Keratinocyte (primary cell): ENCODE data around the gene ACVR1C. TPM values are rescaled to one million over a fixed set of nuclear protein-coding genes. Genes with fewer than 3 reads are reported as not detected.

Experiments
- DNase-seq: peaks from one replicate; pipeline ENCODE4 v3.0.0-alpha.2; 2011; ENCODE audit warnings: low read depth, missing footprints, low spot score
- FAIRE-seq: peaks from 2 replicates; lab custom pipeline; 2011; peaks lifted over from hg19 to GRCh38; lab: Jason Lieb, UNC
- H2AFZ ChIP-seq: 2 replicates; pipeline ENCODE4 v1.6.0; 2012; ENCODE audit warnings: low read length, control low read depth, inconsistent platforms; ENCODE audit not compliant: control insufficient read depth
- H3K27ac ChIP-seq: 2 replicates; pipeline ENCODE4 v1.5.1; 2011; ENCODE audit warnings: low read length; ENCODE audit not compliant: control insufficient read depth, insufficient read depth
- H3K27me3 ChIP-seq: 3 replicates; pipeline ENCODE4 v1.6.0; 2011; ENCODE audit warnings: low read length; ENCODE audit not compliant: control insufficient read depth, insufficient read depth; ENCODE audit errors: extremely low read depth
- H3K36me3 ChIP-seq, 2 experiments: 2 replicates in 1 of 2; 3 replicates in 1 of 2; pipeline ENCODE4 v1.5.1; 2011; ENCODE audit warnings: low read length in 2 of 2, mild to moderate bottlenecking in 1 of 2; ENCODE audit not compliant: control insufficient read depth in 2 of 2, insufficient read depth in 2 of 2; ENCODE audit errors: extremely low read depth in 1 of 2
- H3K4me1 ChIP-seq: 3 replicates; pipeline ENCODE4 v1.5.1; 2011; ENCODE audit warnings: low read length; ENCODE audit not compliant: control insufficient read depth, insufficient read depth; ENCODE audit errors: extremely low read depth
- H3K4me2 ChIP-seq: 3 replicates; pipeline ENCODE4 v1.6.0; 2011; ENCODE audit warnings: low read depth, low read length; ENCODE audit not compliant: control insufficient read depth, insufficient read depth; ENCODE audit errors: extremely low read depth
- H3K4me3 ChIP-seq, 3 experiments: fragments of 200-600 bp in 1 of 3; sonication (generic) in 1 of 3; 2 replicates in 2 of 3; 3 replicates in 1 of 3; pipeline ENCODE4 v1.5.1; 2011 to 2016; ENCODE audit warnings: low read length in 3 of 3, mild to moderate bottlenecking in 3 of 3, control low read depth in 2 of 3, inconsistent platforms in 1 of 3, low read depth in 1 of 3, mixed read lengths in 1 of 3, mixed run types in 1 of 3, moderate library complexity in 1 of 3; ENCODE audit not compliant: control insufficient read depth in 2 of 3, insufficient read depth in 2 of 3; ENCODE audit errors: extremely low read depth in 1 of 3
- H3K79me2 ChIP-seq: 2 replicates; pipeline ENCODE4 v1.6.0; 2012; ENCODE audit warnings: low read length; ENCODE audit not compliant: control insufficient read depth, insufficient read depth
- H3K9ac ChIP-seq: 3 replicates; pipeline ENCODE4 v1.6.0; 2011; ENCODE audit warnings: low read length; ENCODE audit not compliant: control insufficient read depth, insufficient read depth; ENCODE audit errors: extremely low read depth
- H3K9me1 ChIP-seq: 3 replicates; pipeline ENCODE4 v1.6.0; 2011; ENCODE audit warnings: low read length; ENCODE audit not compliant: control insufficient read depth, insufficient read depth; ENCODE audit errors: extremely low read depth
- H3K9me3 ChIP-seq: 2 replicates; pipeline ENCODE4 v1.5.1; 2012; ENCODE audit warnings: low read depth, low read length; ENCODE audit not compliant: control insufficient read depth
- H4K20me1 ChIP-seq: 3 replicates; pipeline ENCODE4 v1.6.0; 2011; ENCODE audit warnings: low read length; ENCODE audit not compliant: control insufficient read depth, insufficient read depth; ENCODE audit errors: extremely low read depth
- CTCF ChIP-seq, 3 experiments: IDR thresholded peaks in 1 of 3; conservative IDR thresholded peaks in 1 of 3; optimal IDR thresholded peaks in 1 of 3; 2 replicates in 2 of 3; 3 replicates in 1 of 3; pipeline versions ENCODE3 to v1.5.1; 2011; ENCODE audit warnings: low read length in 3 of 3, mild to moderate bottlenecking in 3 of 3, moderate library complexity in 2 of 3, control low read depth in 1 of 3, inconsistent platforms in 1 of 3; ENCODE audit not compliant: insufficient read depth in 2 of 3; ENCODE audit errors: extremely low read depth in 1 of 3
- EZH2 ChIP-seq: IDR thresholded peaks from one replicate; pipeline ENCODE4 v1.6.1; 2012; ENCODE audit warnings: inconsistent platforms, mild to moderate bottlenecking, low read length, moderate library complexity
- dilution Hi-C: fragments of 300-500 bp; cut with MboI; formaldehyde crosslinking; loops from one replicate; pipeline ENCODE4 v1.7.0; 2020; ENCODE audit warnings: low sequenced_read_pairs; ENCODE audit not compliant: extremely low pct_ligation_motif_present
- polyA plus RNA-seq, 5 experiments: library from polyadenylated mRNA; depleted of rRNA in 3 of 5; stranded (reverse) in 3 of 5; stranded (forward) in 1 of 5; unstranded in 1 of 5; fragments of >200 nt; gene quantifications; 1 replicate in 1 of 5; 2 replicates in 3 of 5; 3 replicates in 1 of 5; pipeline versions ENCODE4 v1.2.1 to v1.2.3, GENCODE V29; 2011 to 2012; ENCODE audit warnings: missing spikeins in 2 of 5, low read depth in 1 of 5, low replicate concordance in 1 of 5

ACVR1C gene
- polyA plus RNA-seq, 1 donor (not counting 4 experiments of a cell fraction or from before 2014, with no cell fraction given), result 0.20 TPM

- FAIRE-seq, result no peak
- H3K9ac ChIP-seq, result no peak overlapping the region
Measured at GRCh38 chr2:157477919-157478318, 150.7 kb downstream of the ACVR1C start.

GRCh38 chr2:157476953-157477709, 151.5 kb downstream of the ACVR1C start:
- Histone ChIP-seq H3K9me1 (no peaks in the 10 kb centered on the region), H3K27me3 (no peaks in the 10 kb centered on the region), H2AFZ (no peak overlapping the region), H3K79me2 (no peaks in the 10 kb centered on the region), H3K9ac (no peak overlapping the region), H3K27ac (no peak overlapping the region), H3K9me3 (no peaks in the 10 kb centered on the region), H4K20me1 (no peaks in the 10 kb centered on the region), H3K36me3 (no peaks in the 10 kb centered on the region), H3K4me1 (no peaks in the 10 kb centered on the region), H3K4me3 (no peak overlapping the region), H3K4me2 (no peak overlapping the region)
- DNase-seq, result no peak
- dilution Hi-C loops, result no loop called here
- TF ChIP-seq CTCF (optimal IDR thresholded peaks at IDR 0.05 in 1 of 3, IDR thresholded peaks at IDR 0.05 in 1 of 3, conservative IDR thresholded peaks at IDR 0.05 in 1 of 3; ENCODE audit: extremely low read depth in 1 of 3, insufficient read depth in 2 of 3, low read length in 3 of 3) (no peak), EZH2 (no peak)
- FAIRE-seq, result no peak

More at GRCh38 chr2:157477919-157478318, 150.7 kb downstream of the ACVR1C start:
- Histone ChIP-seq H3K27ac (no peak overlapping the region), H3K36me3 (no peaks in the 10 kb centered on the region), H4K20me1 (no peaks in the 10 kb centered on the region), H3K9me1 (no peaks in the 10 kb centered on the region), H3K27me3 (no peaks in the 10 kb centered on the region), H3K4me1 (no peaks in the 10 kb centered on the region), H3K4me3 (no peak overlapping the region), H3K9me3 (no peaks in the 10 kb centered on the region), H2AFZ (no peak overlapping the region), H3K4me2 (no peak overlapping the region), H3K79me2 (no peaks in the 10 kb centered on the region)
- dilution Hi-C loops, result no loop called here
- no peak for DNase-seq
- no peak for TF ChIP-seq EZH2

Other genes starting within 250 kb of the ACVR1C start
- 0.06 to 0.21 TPM in 2 of 3 replicates, not detected in the other for gene CYTIP, start 184.8 kb downstream of the ACVR1C start, polyA plus RNA-seq
- 25.5 to 37.7 TPM (median 30.8 TPM) in 3 replicates for gene ACVR1, start 247.5 kb upstream of the ACVR1C start, polyA plus RNA-seq